ENCODE data around the gene IKBKE.

The IKBKE gene

GRCh38 chr1:206510371-206510770, 40.1 kb downstream of the IKBKE start:
- DNase-seq = no peak

DNA sequence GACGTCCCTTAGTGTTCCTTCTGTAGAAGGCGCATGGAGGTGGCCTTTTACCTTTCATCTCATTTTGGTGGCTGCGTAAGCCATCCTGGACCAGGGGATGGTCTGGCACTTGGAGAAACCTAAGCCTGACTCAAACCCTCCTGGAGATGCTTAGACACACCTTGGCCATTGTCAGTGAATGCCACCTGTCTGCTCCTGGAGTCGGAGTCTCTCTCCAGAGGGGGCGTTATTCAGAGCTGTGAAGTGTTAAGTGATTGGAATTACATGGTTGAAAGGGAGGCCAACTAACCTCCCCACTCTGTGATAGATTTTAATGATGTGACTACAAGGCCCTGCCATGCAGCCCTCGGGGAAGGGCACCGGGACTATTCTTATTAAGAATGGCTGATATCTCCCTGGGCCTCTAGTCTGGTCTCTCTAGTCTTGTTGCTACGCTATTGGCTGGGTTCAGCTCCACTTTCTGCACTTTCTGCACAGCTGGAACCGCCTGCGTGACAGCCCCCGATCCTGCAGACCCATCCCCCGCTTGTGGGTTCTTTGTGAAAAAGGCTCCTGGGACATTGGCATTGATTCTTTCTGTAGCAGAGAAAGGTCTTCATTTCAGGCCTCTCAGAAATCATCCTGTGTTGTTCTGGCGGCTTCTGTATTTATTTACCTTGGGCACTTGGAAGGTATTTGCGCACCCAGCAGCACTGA, 41.2 kb downstream of the IKBKE start:
- no peak for DNase-seq

DNA sequence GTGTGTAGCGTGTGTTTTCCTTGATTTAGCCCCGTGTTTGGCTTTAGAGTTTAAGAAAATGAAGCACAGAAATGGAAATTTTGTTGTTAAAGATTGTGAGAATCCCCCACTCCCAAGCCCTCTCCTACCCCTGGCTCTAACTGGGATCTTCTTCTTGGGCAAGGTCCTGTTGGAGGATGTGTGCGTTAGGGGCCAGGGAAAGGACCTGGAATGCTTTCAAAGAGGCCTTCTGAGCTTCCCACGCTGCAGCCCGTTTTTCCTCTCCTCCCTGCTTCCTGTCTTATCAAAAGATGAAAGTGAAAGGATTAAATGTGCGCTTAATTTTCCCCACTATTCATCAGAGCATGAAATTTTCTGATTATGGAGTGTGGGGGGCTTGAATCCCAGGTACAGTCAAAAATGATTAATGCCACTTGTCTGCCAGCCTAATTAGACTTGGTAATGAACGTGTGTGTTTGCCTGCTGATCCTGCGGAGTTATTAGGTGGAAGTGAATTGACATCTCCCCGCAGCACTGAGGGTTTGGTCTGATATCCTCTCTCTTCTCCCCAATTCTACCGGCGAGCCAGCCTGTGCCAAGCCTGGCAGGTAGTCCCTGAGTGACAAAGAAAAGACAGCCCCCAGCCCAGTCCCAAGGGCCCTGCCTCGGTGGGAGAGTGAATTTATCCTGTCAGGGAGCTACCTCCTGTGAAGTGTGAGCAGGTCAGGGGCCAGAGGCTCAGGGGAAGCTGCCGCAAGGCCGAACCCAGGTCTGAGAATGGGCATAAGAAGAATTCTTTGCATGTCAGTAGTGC, 42.0 kb downstream of the IKBKE start:
- DNase-seq = no peak

DNA sequence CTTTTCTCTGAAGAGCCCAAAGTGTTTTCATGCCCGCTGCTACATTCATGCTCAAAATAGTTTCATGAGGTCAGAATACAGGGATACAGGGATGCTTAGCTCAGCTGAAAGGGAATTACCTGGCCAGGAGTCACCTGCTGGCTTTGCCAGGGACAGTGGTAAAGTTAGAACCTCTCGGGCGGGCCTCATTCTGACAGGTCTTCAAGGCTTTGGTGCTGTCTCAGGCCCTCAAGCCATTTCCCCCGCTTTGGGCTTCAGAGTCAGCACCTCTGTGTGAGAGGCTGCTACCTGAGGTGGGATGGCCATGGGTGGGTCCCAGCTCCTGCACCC, 42.5 kb downstream of the IKBKE start:
- DNase-seq = no peak

DNA sequence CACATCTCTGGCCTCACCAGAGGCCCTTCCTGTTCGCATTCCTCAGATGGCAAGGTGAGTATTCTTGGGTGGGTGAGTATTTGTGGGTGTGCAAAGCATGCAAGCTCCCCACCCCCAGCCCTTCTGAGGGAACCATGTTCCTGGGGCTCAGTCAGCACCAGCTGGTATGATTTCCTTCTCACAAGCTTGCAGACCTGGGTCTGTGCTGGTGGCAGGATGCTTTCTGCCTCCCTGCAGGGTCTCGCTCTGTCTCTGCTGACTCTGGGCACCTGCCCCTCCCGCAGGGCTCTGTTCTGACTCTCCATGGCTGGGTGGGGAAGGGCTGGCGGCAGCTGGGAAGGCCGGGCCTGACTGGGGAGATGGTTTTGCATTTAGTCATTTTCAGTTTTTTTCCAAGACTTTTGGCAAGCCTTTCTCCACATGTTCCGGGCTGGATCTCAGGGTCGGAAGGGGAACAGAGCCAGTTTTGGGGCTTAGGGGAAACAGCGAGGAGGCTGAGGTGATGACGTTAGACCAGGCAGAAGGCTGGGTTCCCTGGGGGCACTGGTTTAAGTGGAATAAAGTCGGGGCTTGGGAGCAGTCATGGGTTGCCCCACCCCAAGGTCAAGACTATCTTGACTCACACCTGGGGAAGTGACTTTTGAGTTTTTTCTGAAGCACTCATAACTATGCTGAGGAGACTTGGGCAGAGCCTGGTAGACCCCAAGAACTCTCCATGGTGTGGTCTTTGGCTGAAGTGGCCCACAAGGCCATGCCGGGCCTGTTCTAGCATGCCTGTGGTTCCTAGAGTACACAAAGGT, 43.2 kb downstream of the IKBKE start:
- no peak for DNase-seq

GRCh38 chr1:206514813-206515387, 44.6 kb downstream of the IKBKE start:
- DNase-seq = no peak

DNA sequence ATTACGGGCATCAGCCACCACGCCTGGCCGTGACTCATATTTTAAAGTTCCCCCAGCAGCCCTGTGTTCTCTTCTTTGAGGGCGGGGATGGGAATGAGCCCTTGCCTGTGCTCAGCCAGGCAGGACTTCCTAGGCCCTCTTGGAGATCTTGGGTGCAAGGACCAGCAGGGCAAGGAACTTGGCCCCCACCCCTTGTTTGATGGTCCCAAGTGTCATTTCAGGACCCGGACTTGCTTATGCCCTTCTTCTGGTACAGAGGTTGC, 46.4 kb downstream of the IKBKE start:
- no peak for DNase-seq

DNA sequence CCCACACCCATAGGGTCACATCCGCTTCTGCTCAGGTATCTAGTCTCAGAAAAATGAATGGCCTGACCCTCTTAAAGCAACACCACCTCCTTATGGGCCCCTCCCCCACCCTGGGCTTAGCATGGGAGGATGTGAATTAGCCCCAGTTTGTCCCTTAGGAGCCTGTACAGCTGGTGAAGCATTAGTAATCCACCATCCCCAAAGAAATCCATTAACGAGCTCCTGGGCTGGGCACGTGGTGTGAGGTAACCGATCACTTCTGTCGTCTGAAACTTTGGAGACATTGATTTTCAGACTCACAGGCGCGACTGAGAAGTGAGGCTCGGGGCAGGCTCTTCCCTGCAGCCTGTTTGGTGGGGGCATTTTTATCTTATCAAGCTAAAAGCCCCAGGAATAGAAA, 47.5 kb downstream of the IKBKE start:
- no peak for DNase-seq

GRCh38 chr1:206518206-206518605, 47.9 kb downstream of the IKBKE start:
- DNase-seq = no peak

- no peak for DNase-seq
These were observed 48.5 kb downstream of the IKBKE start for GRCh38 chr1:206518743-206519142.

DNA sequence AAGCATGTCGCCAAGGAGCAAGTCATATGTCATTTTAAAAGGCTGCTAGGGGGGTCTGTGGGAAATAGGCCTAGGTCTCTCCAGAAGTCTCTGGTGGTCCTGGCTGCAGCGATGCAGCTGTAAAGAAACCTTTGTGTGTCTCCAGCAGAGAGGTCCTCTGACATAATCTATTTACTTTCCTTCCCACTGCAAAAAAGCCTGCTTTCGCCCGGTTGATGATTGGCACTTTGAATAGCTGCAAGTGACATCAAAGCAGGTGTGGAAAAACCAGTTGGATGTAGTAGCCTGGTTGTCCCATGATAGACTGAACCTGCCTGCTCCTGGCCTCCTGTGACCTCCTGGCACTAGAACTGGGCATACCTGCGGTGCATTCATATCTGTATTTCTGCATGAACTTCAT, 50.9 kb downstream of the IKBKE start:
- no peak for DNase-seq

GRCh38 chr1:206521694-206522402, 51.6 kb downstream of the IKBKE start:
- DNase-seq = no peak

- DNase-seq = no peak
These were observed 54.6 kb downstream of the IKBKE start for GRCh38 chr1:206524739-206525364.

GRCh38 chr1:206526064-206526911, 56.0 kb downstream of the IKBKE start:
- DNase-seq = no peak

GRCh38 chr1:206529425-206529824, 59.1 kb downstream of the IKBKE start:
- no peak for DNase-seq

GRCh38 chr1:206532368-206532767, 62.1 kb downstream of the IKBKE start:
- no peak for DNase-seq

DNA sequence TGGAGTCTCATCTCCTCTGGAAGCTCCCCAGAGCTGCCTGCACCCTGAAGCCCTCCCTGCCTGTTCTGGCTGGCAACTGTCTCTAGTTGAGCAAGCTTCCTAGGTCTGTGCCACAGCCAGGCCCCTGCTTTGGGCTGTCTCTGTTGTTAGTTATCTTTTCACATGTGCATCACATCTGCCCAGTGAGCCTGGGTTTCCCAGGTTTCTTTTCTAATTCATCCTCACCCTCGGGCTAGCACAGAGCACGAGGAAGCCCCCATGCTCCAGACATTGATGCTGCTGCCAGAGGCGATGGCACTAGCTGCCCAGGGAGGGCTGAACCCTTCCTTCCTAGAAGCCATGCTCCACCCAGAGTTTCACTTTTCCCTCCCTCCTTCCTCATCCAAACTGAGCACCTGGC, 64.3 kb downstream of the IKBKE start:
- no peak for DNase-seq

- DNase-seq = no peak
These were observed 65.5 kb downstream of the IKBKE start for GRCh38 chr1:206535853-206536188.

DNA sequence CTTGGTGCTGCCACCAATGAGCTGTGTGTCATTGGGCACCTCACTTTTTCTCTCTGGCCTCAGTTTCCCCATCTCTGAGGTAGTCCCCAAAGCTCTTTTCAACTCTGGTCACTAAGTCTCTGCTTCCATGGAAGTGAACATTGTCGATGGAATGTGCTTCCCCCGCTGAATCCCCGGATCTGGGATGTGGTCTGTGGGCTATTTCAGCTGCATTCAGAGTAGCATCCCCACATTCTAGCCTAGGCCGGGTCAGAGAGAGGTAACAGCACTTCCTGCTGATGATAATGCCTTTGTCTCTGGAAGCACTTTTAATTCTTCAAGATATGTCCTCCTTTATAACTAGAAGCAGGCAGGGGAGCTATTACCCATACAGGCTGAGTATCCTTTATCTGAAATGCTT, 66.9 kb downstream of the IKBKE start:
- DNase-seq = no peak

- no peak for DNase-seq
These were observed 68.0 kb downstream of the IKBKE start for GRCh38 chr1:206538086-206538770.
